IgD-negative memory B cell (primary cell): ENCODE measurements around the gene SREK1. TPM values are rescaled to one million over a fixed set of nuclear protein-coding genes. Genes with fewer than 3 reads are reported as not detected.
"Not testable (repeated sequence)": the region's sequence is repeated elsewhere in the genome, so short reads cannot be mapped to it uniquely, and the experiment has no call there.

ENCODE experiments used
- H3K27ac Mint-ChIP-seq, 3 donors: one replicate each; pipeline ENCODE4 v1.8.0; 2020 to 2022; ENCODE audit warnings: mild to moderate bottlenecking in 3 of 3, mixed read lengths in 3 of 3, moderate library complexity in 1 of 3
- H3K27me3 Mint-ChIP-seq: one replicate; pipeline ENCODE4 v1.8.0; 2021; ENCODE audit warnings: mixed read lengths
- H3K36me3 Mint-ChIP-seq: one replicate; pipeline ENCODE4 v1.8.0; 2020; ENCODE audit warnings: mild to moderate bottlenecking, mixed read lengths
- H3K4me1 Mint-ChIP-seq, 3 donors: one replicate each; pipeline ENCODE4 v1.8.0; 2020 to 2022; ENCODE audit warnings: mixed read lengths in 3 of 3, mild to moderate bottlenecking in 1 of 3
- H3K4me3 Mint-ChIP-seq, 4 donors: one replicate each; pipeline ENCODE4 v1.8.0; 2020 to 2022; ENCODE audit warnings: mild to moderate bottlenecking in 4 of 4, mixed read lengths in 4 of 4, moderate library complexity in 3 of 4
- H3K9me3 Mint-ChIP-seq, 3 donors: one replicate each; pipeline ENCODE4 v1.8.0; 2020 to 2021; ENCODE audit warnings: mixed read lengths in 3 of 3, mild to moderate bottlenecking in 1 of 3
- polyA plus RNA-seq: library from polyadenylated mRNA; unstranded; fragments of 300-500 nt; fragmentation: Illumina TruSeq; gene quantifications from one replicate; pipeline ENCODE4 v1.2.3, GENCODE V29; 2021

The SREK1 gene
- polyA plus RNA-seq, 1 donor from 2014 or later, result 25.9 TPM

DNA sequence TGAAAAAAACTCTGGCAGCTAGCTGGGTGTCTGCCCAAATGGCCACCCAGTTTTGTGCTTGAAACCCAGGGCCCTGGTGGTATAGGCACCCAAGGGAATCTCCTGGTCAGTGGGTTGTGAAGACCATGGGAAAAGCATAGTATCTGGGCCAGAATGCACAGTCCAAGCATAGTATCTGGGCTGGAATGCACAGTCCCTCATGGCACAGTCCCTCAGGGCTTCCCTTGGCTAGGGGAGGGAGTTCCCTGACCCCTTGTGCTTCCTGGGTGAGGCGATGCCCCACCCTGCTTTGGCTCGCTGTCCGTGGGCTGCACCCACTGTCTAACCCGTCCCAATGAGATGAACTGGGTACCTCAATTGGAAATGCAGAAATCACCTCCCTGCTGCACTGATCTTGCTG lies 78.8 kb downstream of the SREK1 start:
- not testable (repeated sequence) for H3K27ac Mint-ChIP-seq, H3K4me3 Mint-ChIP-seq, H3K9me3 Mint-ChIP-seq, H3K36me3 Mint-ChIP-seq, H3K4me1 Mint-ChIP-seq
- peaks cover 11% of the 10 kb centered on the region for H3K27me3 Mint-ChIP-seq

DNA sequence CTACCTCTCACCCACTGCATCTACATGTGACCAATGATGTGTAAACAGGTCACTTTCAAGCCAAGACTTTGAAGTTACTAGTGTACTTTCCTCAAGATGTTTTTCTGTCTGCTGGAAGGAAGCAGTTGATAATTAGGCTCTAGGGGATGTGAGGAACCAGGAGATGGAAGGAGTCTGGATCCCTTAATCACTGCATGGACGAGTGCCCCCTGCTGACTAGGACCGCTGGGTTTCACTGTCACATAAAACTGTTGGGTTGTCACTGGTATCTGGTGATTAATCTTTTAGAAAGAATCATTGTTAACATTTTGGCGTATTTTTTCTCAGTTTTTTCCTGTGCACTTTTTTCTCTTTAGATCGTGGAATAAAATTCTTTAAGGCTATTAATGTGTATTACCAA lies 79.5 kb downstream of the SREK1 start:
- H3K4me1 Mint-ChIP-seq, result no peaks in the 10 kb centered on the region
- H3K27ac Mint-ChIP-seq, result no peak overlapping the region
- H3K9me3 Mint-ChIP-seq, result peaks cover 3 to 8% (median 8%) of the 10 kb centered on the region in 3 donors
- no peaks in the 10 kb centered on the region for H3K36me3 Mint-ChIP-seq
- peaks cover 10% of the 10 kb centered on the region for H3K27me3 Mint-ChIP-seq
- no peak overlapping the region for H3K4me3 Mint-ChIP-seq

- Mint-ChIP-seq H3K9me3 (peaks cover 3 to 8% (median 8%) of the 10 kb centered on the region in 3 donors), H3K27me3 (peaks cover 7% of the 10 kb centered on the region), H3K4me1 (no peaks in the 10 kb centered on the region), H3K4me3 (no peak overlapping the region), H3K27ac (no peak overlapping the region), H3K36me3 (no peaks in the 10 kb centered on the region)
These were observed 80.2 kb downstream of the SREK1 start for GRCh38 chr5:66224274-66224673.

- no peaks in the 10 kb centered on the region for H3K36me3 Mint-ChIP-seq
- no peaks in the 10 kb centered on the region for H3K4me1 Mint-ChIP-seq
- peaks cover 7% of the 10 kb centered on the region for H3K27me3 Mint-ChIP-seq
- H3K9me3 Mint-ChIP-seq, result peaks cover 3 to 8% (median 8%) of the 10 kb centered on the region in 3 donors
- no peak overlapping the region for H3K4me3 Mint-ChIP-seq
- no peak overlapping the region for H3K27ac Mint-ChIP-seq
These were observed 80.9 kb downstream of the SREK1 start for GRCh38 chr5:66224773-66225553.

- H3K36me3 Mint-ChIP-seq, result no peaks in the 10 kb centered on the region
- no peaks in the 10 kb centered on the region for H3K4me1 Mint-ChIP-seq
- H3K4me3 Mint-ChIP-seq, result no peak overlapping the region
- H3K27me3 Mint-ChIP-seq, result no peaks in the 10 kb centered on the region
- H3K9me3 Mint-ChIP-seq, result peaks cover 3 to 8% (median 6%) of the 10 kb centered on the region in 3 donors
- no peak overlapping the region for H3K27ac Mint-ChIP-seq
These were observed 86.5 kb downstream of the SREK1 start for GRCh38 chr5:66230551-66230950.

- H3K4me1 Mint-ChIP-seq, result no peaks in the 10 kb centered on the region
- no peak overlapping the region for H3K27ac Mint-ChIP-seq
- peaks cover 0 to 6% (median 0%) of the 10 kb centered on the region in 3 donors for H3K9me3 Mint-ChIP-seq
- peaks cover 5% of the 10 kb centered on the region for H3K27me3 Mint-ChIP-seq
- no peaks in the 10 kb centered on the region for H3K36me3 Mint-ChIP-seq
- H3K4me3 Mint-ChIP-seq, result no peak overlapping the region
These were observed 87.4 kb downstream of the SREK1 start for GRCh38 chr5:66231508-66231907.

- Mint-ChIP-seq H3K36me3 (peaks cover 2% of the 10 kb centered on the region), H3K4me3 (no peak overlapping the region), H3K27ac (no peak overlapping the region), H3K9me3 (peaks cover 0 to 3% (median 0%) of the 10 kb centered on the region in 3 donors), H3K4me1 (no peaks in the 10 kb centered on the region), H3K27me3 (peaks cover 9% of the 10 kb centered on the region)
These were observed 88.2 kb downstream of the SREK1 start for GRCh38 chr5:66232275-66232674.

GRCh38 chr5:66232706-66233445 lies 88.8 kb downstream of the SREK1 start:
- Mint-ChIP-seq H3K27ac (no peak overlapping the region), H3K4me1 (no peaks in the 10 kb centered on the region), H3K9me3 (peaks cover 0 to 3% (median 0%) of the 10 kb centered on the region in 3 donors), H3K27me3 (peaks cover 11% of the 10 kb centered on the region), H3K4me3 (no peak overlapping the region), H3K36me3 (peaks cover 2% of the 10 kb centered on the region)

Other genes with a start within 250 kb of the SREK1 start
- gene ERBIN, start 217.7 kb upstream of the SREK1 start, polyA plus RNA-seq, result 44.6 TPM